Lower leg skin (tissue), 4 donors: ENCODE measurements around the gene SETD4. TPM values are rescaled to one million over a fixed set of nuclear protein-coding genes. Genes with fewer than 3 reads are reported as not detected.

Experiments
- DNase-seq, 2 donors: peaks; one replicate each; pipeline ENCODE4 v3.0.0-alpha.2; 2019; ENCODE audit warnings: low spot score in 2 of 2
- H3K4me3 ChIP-seq: fragments of 200-600 bp; sonication (generic); 2 replicates; pipeline ENCODE4 v1.5.1; 2017; ENCODE audit warnings: mild to moderate bottlenecking, low read depth; ENCODE audit not compliant: poor library complexity, severe bottlenecking
- CTCF ChIP-seq, 3 donors: fragments of 450-650 bp; IDR thresholded peaks; one replicate each; pipeline ENCODE4 v1.5.1; 2016; ENCODE audit warnings: antibody characterized with exemption in 3 of 3, mild to moderate bottlenecking in 3 of 3, moderate library complexity in 2 of 3
- POLR2A ChIP-seq, 2 donors: fragments of 450-650 bp; IDR thresholded peaks; one replicate each; pipeline ENCODE4 v1.6.1; 2016 to 2017; ENCODE audit warnings: antibody characterized with exemption in 2 of 2, mild to moderate bottlenecking in 1 of 2, moderate library complexity in 1 of 2
- WGBS, 2 donors: methylation state at CpG; one replicate each; pipeline ENCODE4 v1.1.5; 2018; 5-methylcytosine and 5-hydroxymethylcytosine counted together
- intact Hi-C: fragments of 100-400 bp; cut with DNase I; formaldehyde crosslinking; loops from one replicate; pipeline ENCODE4 v1.15.0; 2023; ENCODE audit warnings: low total_unique reads
- total RNA-seq, 4 donors: library from RNA; depleted of rRNA; stranded (reverse); fragments of >200 nt; gene quantifications; one replicate each; pipeline ENCODE4 v1.1.0, GENCODE V29; 2016

The SETD4 gene
- total RNA-seq, 4 donors from 2014 or later, result 21.1 to 41.6 (median 30.1) TPM

- TF ChIP-seq CTCF (IDR thresholded peaks at IDR 0.05) (no peak), POLR2A (IDR thresholded peaks at IDR 0.05) (no peak)
- H3K4me3 ChIP-seq, result no peak overlapping the region
- WGBS, 2 donors, result 89 to 92% methylated on average over 14 of the region's 14 CpGs
- no peak for DNase-seq
- intact Hi-C loops, result no loop called here
Observed at GRCh38 chr21:36063375-36064084, 3.2 kb upstream of the SETD4 start.

DNA sequence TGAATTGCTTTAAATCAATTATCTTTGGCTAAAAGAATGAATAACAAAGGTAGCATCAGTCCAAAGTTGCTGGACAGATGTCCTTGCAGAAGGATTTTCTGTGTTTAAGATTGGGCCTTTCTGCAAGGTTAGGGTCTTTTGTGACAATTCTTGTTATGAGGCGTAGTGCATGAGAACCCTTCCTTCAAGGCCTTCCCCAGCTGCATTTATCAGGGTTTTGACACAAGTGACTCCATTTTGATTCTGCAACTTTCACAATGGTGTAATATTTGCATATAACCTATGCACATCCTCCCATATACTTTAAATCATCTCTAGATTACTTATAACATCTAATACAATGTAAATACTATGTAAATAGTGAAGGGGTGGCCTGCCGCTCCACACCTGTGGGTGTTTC is 1.1 kb upstream of the SETD4 start:
- intact Hi-C loops, result no loop called here
- H3K4me3 ChIP-seq, result no peak overlapping the region
- 95 to 97% methylated on average over 2 of the region's 2 CpGs for WGBS, 2 donors
- TF ChIP-seq POLR2A (IDR thresholded peaks at IDR 0.05), result no peak
- TF ChIP-seq CTCF (IDR thresholded peaks at IDR 0.05), result no peak
- no peak for DNase-seq

- 1% methylated on average over 27 to 34 of the region's 34 CpGs for WGBS, 2 donors
- H3K4me3 ChIP-seq, result peak overlapping the region; percentile 62
- intact Hi-C loops, result no loop called here
- TF ChIP-seq CTCF (IDR thresholded peaks at IDR 0.05) (no peak), POLR2A (IDR thresholded peaks at IDR 0.05) (no peak)
- peak; percentile 42 to 90 for DNase-seq
Observed at GRCh38 chr21:36059823-36060158, 535 bp downstream of the SETD4 start.

- intact Hi-C loops, result no loop called here
- no peak for TF ChIP-seq POLR2A (IDR thresholded peaks at IDR 0.05)
- TF ChIP-seq CTCF (IDR thresholded peaks at IDR 0.05), result no peak
- no peak overlapping the region for H3K4me3 ChIP-seq
- 67 to 83% methylated on average over 3 of the region's 3 CpGs for WGBS, 2 donors
- DNase-seq, result no peak
Observed at GRCh38 chr21:36055551-36055950, 4.8 kb downstream of the SETD4 start.

- DNase-seq, result no peak
- 84 to 89% methylated on average over 3 of the region's 3 CpGs for WGBS, 2 donors
- intact Hi-C loops, result no loop called here
- no peak overlapping the region for H3K4me3 ChIP-seq
- TF ChIP-seq CTCF (IDR thresholded peaks at IDR 0.05), result no peak
- TF ChIP-seq POLR2A (IDR thresholded peaks at IDR 0.05), result no peak
Observed at GRCh38 chr21:36053715-36054062, 6.6 kb downstream of the SETD4 start.
